ENCODE data around the gene AGT.

The AGT gene

DNA sequence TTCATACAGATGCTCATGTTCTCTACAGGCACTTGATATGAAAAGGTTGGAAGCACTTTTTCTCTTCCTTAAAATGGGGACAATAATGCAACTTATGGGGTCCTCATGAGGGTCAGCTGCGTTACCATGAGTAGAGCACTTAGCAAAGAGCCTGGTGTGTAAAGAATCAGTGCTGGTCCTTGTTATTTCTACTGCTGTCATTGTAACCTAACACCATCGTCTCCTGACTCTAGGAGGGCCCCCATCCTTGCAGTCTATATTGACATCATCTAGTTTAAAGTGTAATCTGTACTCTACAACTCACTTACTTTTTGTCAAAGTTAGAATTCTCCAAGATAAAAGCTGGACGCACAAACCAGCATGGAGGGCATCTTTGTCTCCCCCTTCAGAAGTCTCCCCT, 35.7 kb upstream of the AGT start:
- Histone ChIP-seq H3K27ac (ENCODE audit: low read length) (no peak overlapping the region), H3K9me3 (replicated peaks; ENCODE audit: insufficient read depth, low read length) (no peaks in the 10 kb centered on the region), H3K4me2 (ENCODE audit: low read depth, low read length) (no peak overlapping the region), H4K20me1 (ENCODE audit: insufficient read depth, low read length) (no peaks in the 10 kb centered on the region), H3K79me2 (ENCODE audit: low read length) (no peaks in the 10 kb centered on the region), H2AFZ (ENCODE audit: low read length) (no peak overlapping the region), H3K4me3 (ENCODE audit: low read length) (no peak overlapping the region), H3K36me3 (replicated peaks; ENCODE audit: insufficient read depth, low read length) (no peaks in the 10 kb centered on the region), H3K9me2 (replicated peaks; ENCODE audit: insufficient read depth, low read length) (no peaks in the 10 kb centered on the region), H3K27me3 (replicated peaks; ENCODE audit: insufficient read depth, low read length) (no peaks in the 10 kb centered on the region), H3K9ac (ENCODE audit: low read length) (no peak overlapping the region), H3F3A (ENCODE audit: insufficient read depth, low read length) (no peaks in the 10 kb centered on the region), H3K4me1 (ENCODE audit: low read length) (no peaks in the 10 kb centered on the region)
- TF ChIP-seq, protein P1, sequence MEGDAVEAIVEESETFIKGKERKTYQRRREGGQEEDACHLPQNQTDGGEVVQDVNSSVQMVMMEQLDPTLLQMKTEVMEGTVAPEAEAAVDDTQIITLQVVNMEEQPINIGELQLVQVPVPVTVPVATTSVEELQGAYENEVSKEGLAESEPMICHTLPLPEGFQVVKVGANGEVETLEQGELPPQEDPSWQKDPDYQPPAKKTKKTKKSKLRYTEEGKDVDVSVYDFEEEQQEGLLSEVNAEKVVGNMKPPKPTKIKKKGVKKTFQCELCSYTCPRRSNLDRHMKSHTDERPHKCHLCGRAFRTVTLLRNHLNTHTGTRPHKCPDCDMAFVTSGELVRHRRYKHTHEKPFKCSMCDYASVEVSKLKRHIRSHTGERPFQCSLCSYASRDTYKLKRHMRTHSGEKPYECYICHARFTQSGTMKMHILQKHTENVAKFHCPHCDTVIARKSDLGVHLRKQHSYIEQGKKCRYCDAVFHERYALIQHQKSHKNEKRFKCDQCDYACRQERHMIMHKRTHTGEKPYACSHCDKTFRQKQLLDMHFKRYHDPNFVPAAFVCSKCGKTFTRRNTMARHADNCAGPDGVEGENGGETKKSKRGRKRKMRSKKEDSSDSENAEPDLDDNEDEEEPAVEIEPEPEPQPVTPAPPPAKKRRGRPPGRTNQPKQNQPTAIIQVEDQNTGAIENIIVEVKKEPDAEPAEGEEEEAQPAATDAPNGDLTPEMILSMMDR (IDR thresholded peaks at IDR 0.05; ENCODE audit: low read length) = no peak
- no peak for TF ChIP-seq EZH2phosphoT487 (IDR thresholded peaks at IDR 0.05; ENCODE audit: low read length)
- no peak for TF ChIP-seq EZH2 (optimal IDR thresholded peaks at IDR 0.05; ENCODE audit: low read depth, low read length)
- no peak for DNase-seq

DNA sequence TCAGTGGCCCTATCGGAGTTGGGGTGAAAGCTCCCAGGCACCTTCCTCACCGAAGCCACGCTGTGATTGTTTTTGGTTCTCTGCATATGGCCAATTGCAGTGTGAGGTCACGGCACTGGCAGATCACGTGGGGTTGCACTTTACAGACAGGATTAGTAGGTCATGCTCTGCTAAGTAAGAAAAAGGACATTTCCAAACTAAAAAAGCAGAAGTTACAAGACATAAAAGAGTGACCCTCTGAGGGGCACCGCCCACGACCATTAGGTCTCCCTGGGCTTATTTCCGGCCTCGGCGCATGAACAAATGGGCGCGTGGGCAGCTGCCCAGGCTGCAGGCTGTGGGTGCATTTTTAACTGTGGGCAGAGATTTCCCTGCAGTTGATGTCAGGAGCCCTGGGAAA, 35.2 kb upstream of the AGT start:
- no peak for DNase-seq

DNA sequence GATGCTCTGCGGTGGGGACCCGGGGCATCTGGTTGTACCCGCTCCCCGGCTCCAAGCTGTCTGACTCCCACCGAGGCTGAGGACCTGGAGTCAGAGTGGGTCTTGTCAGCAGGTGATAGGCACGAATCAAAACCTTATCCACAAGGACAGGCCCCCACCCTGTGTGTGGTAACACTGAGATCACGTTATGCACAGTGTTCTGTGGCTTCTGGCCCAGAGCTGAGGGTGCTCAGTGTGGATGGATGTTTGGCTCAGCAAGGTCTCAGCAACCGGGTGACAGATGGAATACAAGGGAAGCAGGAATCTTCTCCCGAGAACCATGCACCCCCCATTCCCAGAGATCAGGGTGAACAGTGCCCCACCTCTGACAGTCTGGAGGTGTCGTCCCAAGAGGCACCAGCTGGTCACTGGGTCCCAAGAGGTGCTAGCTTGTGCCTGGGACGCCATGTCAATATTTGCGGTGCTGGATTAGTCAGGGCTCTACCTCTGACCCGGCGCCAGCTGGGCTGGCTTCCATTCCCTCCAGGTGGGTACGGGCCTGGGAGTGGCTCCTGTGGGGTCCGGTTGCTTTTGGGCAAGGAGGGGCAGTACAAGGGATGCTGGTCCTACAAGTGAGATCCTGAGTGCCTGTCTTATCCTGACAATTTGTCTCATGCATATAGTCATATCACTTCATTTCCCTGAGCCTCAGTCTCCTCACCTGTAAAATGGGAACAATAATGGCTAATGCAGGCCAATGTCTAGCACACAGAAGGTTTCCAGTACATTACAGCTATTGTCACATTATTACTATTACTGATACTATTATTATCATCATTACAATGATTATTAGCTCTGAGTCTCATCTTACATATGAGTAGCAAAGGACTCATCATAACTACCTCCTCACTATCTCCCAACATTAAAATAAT, 34.2 kb upstream of the AGT start:
- H3K36me3 ChIP-seq (replicated peaks; ENCODE audit: insufficient read depth, low read length) = no peaks in the 10 kb centered on the region
- H3K27ac ChIP-seq (ENCODE audit: low read length) = no peak overlapping the region
- TF ChIP-seq EZH2 (optimal IDR thresholded peaks at IDR 0.05; ENCODE audit: low read depth, low read length) (no peak), EZH2phosphoT487 (IDR thresholded peaks at IDR 0.05; ENCODE audit: low read length) (no peak)
- TF ChIP-seq, protein P1 (IDR thresholded peaks at IDR 0.05; ENCODE audit: low read length) = no peak
- H3K4me1 ChIP-seq (ENCODE audit: low read length) = no peaks in the 10 kb centered on the region
- H3K9ac ChIP-seq (ENCODE audit: low read length) = no peak overlapping the region
- H4K20me1 ChIP-seq (ENCODE audit: insufficient read depth, low read length) = no peaks in the 10 kb centered on the region
- H3K79me2 ChIP-seq (ENCODE audit: low read length) = no peaks in the 10 kb centered on the region
- no peak overlapping the region for H3K4me2 ChIP-seq (ENCODE audit: low read depth, low read length)
- no peak for DNase-seq
- no peak overlapping the region for H3K4me3 ChIP-seq (ENCODE audit: low read length)
- H2AFZ ChIP-seq (ENCODE audit: low read length) = no peak overlapping the region
- H3F3A ChIP-seq (ENCODE audit: insufficient read depth, low read length) = no peaks in the 10 kb centered on the region
- no peaks in the 10 kb centered on the region for H3K27me3 ChIP-seq (replicated peaks; ENCODE audit: insufficient read depth, low read length)
- no peaks in the 10 kb centered on the region for H3K9me2 ChIP-seq (replicated peaks; ENCODE audit: insufficient read depth, low read length)
- H3K9me3 ChIP-seq (replicated peaks; ENCODE audit: insufficient read depth, low read length) = no peaks in the 10 kb centered on the region

More for the DNA sequence above, 35.2 kb upstream of the AGT start:
- no peaks in the 10 kb centered on the region for H3K36me3 ChIP-seq (replicated peaks; ENCODE audit: insufficient read depth, low read length)
- H2AFZ ChIP-seq (ENCODE audit: low read length) = no peak overlapping the region
- no peak for TF ChIP-seq EZH2phosphoT487 (IDR thresholded peaks at IDR 0.05; ENCODE audit: low read length)
- no peak for TF ChIP-seq EZH2 (optimal IDR thresholded peaks at IDR 0.05; ENCODE audit: low read depth, low read length)
- TF ChIP-seq, protein P1 (IDR thresholded peaks at IDR 0.05; ENCODE audit: low read length) = no peak
- H3K9me2 ChIP-seq (replicated peaks; ENCODE audit: insufficient read depth, low read length) = no peaks in the 10 kb centered on the region
- H3K4me3 ChIP-seq (ENCODE audit: low read length) = no peak overlapping the region
- no peaks in the 10 kb centered on the region for H3K79me2 ChIP-seq (ENCODE audit: low read length)
- H3F3A ChIP-seq (ENCODE audit: insufficient read depth, low read length) = no peaks in the 10 kb centered on the region
- H3K4me2 ChIP-seq (ENCODE audit: low read depth, low read length) = no peak overlapping the region
- H3K9me3 ChIP-seq (replicated peaks; ENCODE audit: insufficient read depth, low read length) = no peaks in the 10 kb centered on the region
- H3K27me3 ChIP-seq (replicated peaks; ENCODE audit: insufficient read depth, low read length) = no peaks in the 10 kb centered on the region
- H3K27ac ChIP-seq (ENCODE audit: low read length) = no peak overlapping the region
- no peaks in the 10 kb centered on the region for H3K4me1 ChIP-seq (ENCODE audit: low read length)
- H4K20me1 ChIP-seq (ENCODE audit: insufficient read depth, low read length) = no peaks in the 10 kb centered on the region
- H3K9ac ChIP-seq (ENCODE audit: low read length) = no peak overlapping the region
